Breast epithelium (tissue), 4 donors: ENCODE measurements around the gene UNC45B. TPM values are rescaled to one million over a fixed set of nuclear protein-coding genes. Genes with fewer than 3 reads are reported as not detected.

Experiments used
- DNase-seq, 2 donors: peaks; one replicate each; pipeline ENCODE4 v3.0.0-alpha.2; 2019; ENCODE audit warnings: low spot score in 2 of 2
- H3K27ac ChIP-seq, 2 donors: fragments of 200-600 bp; sonication (generic) in 1 of 2; one replicate each; pipeline ENCODE4 v1.5.1; 2016 to 2019; ENCODE audit warnings: mild to moderate bottlenecking in 1 of 2
- H3K27me3 ChIP-seq, 2 donors: fragments of 200-600 bp; sonication (generic) in 1 of 2; one replicate each; pipeline versions ENCODE4 v1.5.1 to v1.6.0; 2017 to 2019; ENCODE audit warnings: control low read depth in 1 of 2, mild to moderate bottlenecking in 1 of 2
- H3K36me3 ChIP-seq: fragments of 200-600 bp; one replicate; pipeline ENCODE4 v1.5.1; 2019
- H3K4me1 ChIP-seq, 2 donors: fragments of 200-600 bp; sonication (generic); one replicate each; pipeline ENCODE4 v1.5.1; 2016 to 2019; ENCODE audit warnings: control low read depth in 1 of 2
- H3K4me3 ChIP-seq, 3 donors: fragments of 200-600 bp; sonication (generic); 1 replicate in 2 of 3; 2 replicates in 1 of 3; pipeline ENCODE4 v1.5.1; 2016 to 2019; ENCODE audit warnings: mild to moderate bottlenecking in 3 of 3, moderate library complexity in 2 of 3
- H3K9me3 ChIP-seq, 2 donors: fragments of 200-600 bp; sonication (generic) in 1 of 2; one replicate each; pipeline ENCODE4 v1.5.1; 2016 to 2019; ENCODE audit warnings: control low read depth in 1 of 2
- CTCF ChIP-seq, 3 donors: fragments of 450-650 bp; IDR thresholded peaks; one replicate each; pipeline ENCODE4 v1.5.1; 2016 to 2017; ENCODE audit warnings: antibody characterized with exemption in 3 of 3, mild to moderate bottlenecking in 3 of 3, moderate library complexity in 3 of 3
- POLR2A ChIP-seq: fragments of 450-650 bp; IDR thresholded peaks from one replicate; pipeline ENCODE4 v1.6.1; 2016; ENCODE audit warnings: antibody characterized with exemption, mild to moderate bottlenecking, moderate library complexity
- POLR2AphosphoS5 ChIP-seq, 3 donors: sonication (generic); formaldehyde crosslinking; IDR thresholded peaks; one replicate each; pipeline ENCODE4 v1.6.1; 2017; ENCODE audit warnings: antibody characterized with exemption in 3 of 3
- intact Hi-C: fragments of 100-400 bp; cut with DNase I; formaldehyde crosslinking; loops from one replicate; pipeline ENCODE4 v1.15.1; 2023; ENCODE audit warnings: low total_unique reads
- total RNA-seq, 3 donors: library from RNA; depleted of rRNA; stranded (reverse); fragments of >200 nt; gene quantifications; one replicate each; pipeline ENCODE4 v1.1.0, GENCODE V29; 2016

UNC45B gene
- total RNA-seq, 3 donors from 2014 or later = not detected

GRCh38 chr17:35160354-35161201 lies 13.0 kb downstream of the UNC45B start:
- no peak for TF ChIP-seq POLR2A
- no peak for TF ChIP-seq POLR2AphosphoS5 (IDR thresholded peaks at IDR 0.05)
- no peak for TF ChIP-seq CTCF (IDR thresholded peaks at IDR 0.05)
- intact Hi-C loops = no loop called here
- DNase-seq = no peak
- Histone ChIP-seq H3K27me3 (peaks cover 0 to 5% of the 10 kb centered on the region in 2 donors), H3K4me3 (no peak overlapping the region), H3K27ac (no peak overlapping the region), H3K36me3 (no peaks in the 10 kb centered on the region), H3K9me3 (no peaks in the 10 kb centered on the region), H3K4me1 (no peaks in the 10 kb centered on the region)

GRCh38 chr17:35161281-35161761 lies 13.7 kb downstream of the UNC45B start:
- peaks cover 0 to 5% of the 10 kb centered on the region in 2 donors for H3K27me3 ChIP-seq
- TF ChIP-seq POLR2A (no peak), CTCF (IDR thresholded peaks at IDR 0.05) (no peak), POLR2AphosphoS5 (IDR thresholded peaks at IDR 0.05) (no peak)
- no peaks in the 10 kb centered on the region for H3K9me3 ChIP-seq
- no peak overlapping the region for H3K27ac ChIP-seq
- intact Hi-C loops = no loop called here
- H3K4me1 ChIP-seq = no peaks in the 10 kb centered on the region
- no peak for DNase-seq
- no peak overlapping the region for H3K4me3 ChIP-seq
- H3K36me3 ChIP-seq = no peaks in the 10 kb centered on the region

GRCh38 chr17:35162755-35163154 lies 15.1 kb downstream of the UNC45B start:
- Histone ChIP-seq H3K36me3 (no peaks in the 10 kb centered on the region), H3K4me1 (no peaks in the 10 kb centered on the region), H3K27me3 (peaks cover 0 to 11% of the 10 kb centered on the region in 2 donors), H3K27ac (no peak overlapping the region), H3K9me3 (no peaks in the 10 kb centered on the region), H3K4me3 (no peak overlapping the region)
- TF ChIP-seq POLR2A = no peak
- no peak for TF ChIP-seq POLR2AphosphoS5 (IDR thresholded peaks at IDR 0.05)
- no peak for TF ChIP-seq CTCF (IDR thresholded peaks at IDR 0.05)
- no peak for DNase-seq
- intact Hi-C loops = no loop called here

- no peak overlapping the region for H3K27ac ChIP-seq
- no peak for TF ChIP-seq POLR2A
- TF ChIP-seq CTCF (IDR thresholded peaks at IDR 0.05) = no peak
- TF ChIP-seq POLR2AphosphoS5 (IDR thresholded peaks at IDR 0.05) = no peak
- H3K4me3 ChIP-seq = no peak overlapping the region
- H3K4me1 ChIP-seq = no peaks in the 10 kb centered on the region
- DNase-seq = no peak
- H3K27me3 ChIP-seq = peaks cover 0 to 11% of the 10 kb centered on the region in 2 donors
- H3K9me3 ChIP-seq = no peaks in the 10 kb centered on the region
- H3K36me3 ChIP-seq = no peaks in the 10 kb centered on the region
- intact Hi-C loops = no loop called here
Observed at GRCh38 chr17:35163886-35164285, 16.3 kb downstream of the UNC45B start.

- no peak for TF ChIP-seq CTCF (IDR thresholded peaks at IDR 0.05)
- TF ChIP-seq POLR2A = no peak
- no peak for TF ChIP-seq POLR2AphosphoS5 (IDR thresholded peaks at IDR 0.05)
- no peak for DNase-seq
- no peaks in the 10 kb centered on the region for H3K4me1 ChIP-seq
- H3K4me3 ChIP-seq = no peak overlapping the region
- intact Hi-C loops = no loop called here
- H3K9me3 ChIP-seq = no peaks in the 10 kb centered on the region
- peaks cover 0 to 11% of the 10 kb centered on the region in 2 donors for H3K27me3 ChIP-seq
- H3K36me3 ChIP-seq = no peaks in the 10 kb centered on the region
- H3K27ac ChIP-seq = no peak overlapping the region
Observed at GRCh38 chr17:35164716-35165115, 17.1 kb downstream of the UNC45B start.
